MM.1S (cell line): ENCODE measurements around the gene AURKB.

ENCODE experiments used
- CTCF ChIP-seq: fragments of 300-600 bp; sonication (generic); IDR thresholded peaks from 2 replicates; pipeline ENCODE4 v1.5.1; 2016; ENCODE audit warnings: antibody characterized with exemption, low read length, mixed read lengths
- EZH2phosphoT487 ChIP-seq: fragments of 300-600 bp; sonication (generic); IDR thresholded peaks from 2 replicates; pipeline ENCODE4 v1.6.1; 2018; ENCODE audit warnings: antibody characterized with exemption, low read length

- no peak for TF ChIP-seq CTCF
- no peak for TF ChIP-seq EZH2phosphoT487
These were observed 49.6 kb downstream of the AURKB start for GRCh38 chr17:8160741-8161221.
